ENCODE measurements around the gene ZNF746.

The ZNF746 gene

GRCh38 chr7:149509774-149510173 is 12.2 kb upstream of the ZNF746 start:
- TF ChIP-seq, protein P1, sequence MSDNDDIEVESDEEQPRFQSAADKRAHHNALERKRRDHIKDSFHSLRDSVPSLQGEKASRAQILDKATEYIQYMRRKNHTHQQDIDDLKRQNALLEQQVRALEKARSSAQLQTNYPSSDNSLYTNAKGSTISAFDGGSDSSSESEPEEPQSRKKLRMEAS (IDR thresholded peaks at IDR 0.05): no peak
- TF ChIP-seq RAD21 (IDR thresholded peaks at IDR 0.05; ENCODE audit: low read depth) (no peak), CREB1 (IDR thresholded peaks at IDR 0.05; ENCODE audit: low read depth) (no peak), TAF1 (IDR thresholded peaks at IDR 0.05; ENCODE audit: low read depth) (no peak), EGR1 (IDR thresholded peaks at IDR 0.05) (no peak), YY1 (IDR thresholded peaks at IDR 0.05; ENCODE audit: low read depth) (no peak), EP300 (IDR thresholded peaks at IDR 0.05; ENCODE audit: borderline replicate concordance) (no peak), FOXM1 (IDR thresholded peaks at IDR 0.05; ENCODE audit: borderline replicate concordance, low read depth) (no peak), NFIC (IDR thresholded peaks at IDR 0.05) (no peak), CEBPB (IDR thresholded peaks at IDR 0.05) (no peak), TCF12 (IDR thresholded peaks at IDR 0.05; ENCODE audit: low read depth) (no peak), ZBTB7A (IDR thresholded peaks at IDR 0.05; ENCODE audit: low read depth) (no peak), USF1 (IDR thresholded peaks at IDR 0.05) (no peak), TEAD4 (IDR thresholded peaks at IDR 0.05) (no peak)
- TF ChIP-seq, protein P2, sequence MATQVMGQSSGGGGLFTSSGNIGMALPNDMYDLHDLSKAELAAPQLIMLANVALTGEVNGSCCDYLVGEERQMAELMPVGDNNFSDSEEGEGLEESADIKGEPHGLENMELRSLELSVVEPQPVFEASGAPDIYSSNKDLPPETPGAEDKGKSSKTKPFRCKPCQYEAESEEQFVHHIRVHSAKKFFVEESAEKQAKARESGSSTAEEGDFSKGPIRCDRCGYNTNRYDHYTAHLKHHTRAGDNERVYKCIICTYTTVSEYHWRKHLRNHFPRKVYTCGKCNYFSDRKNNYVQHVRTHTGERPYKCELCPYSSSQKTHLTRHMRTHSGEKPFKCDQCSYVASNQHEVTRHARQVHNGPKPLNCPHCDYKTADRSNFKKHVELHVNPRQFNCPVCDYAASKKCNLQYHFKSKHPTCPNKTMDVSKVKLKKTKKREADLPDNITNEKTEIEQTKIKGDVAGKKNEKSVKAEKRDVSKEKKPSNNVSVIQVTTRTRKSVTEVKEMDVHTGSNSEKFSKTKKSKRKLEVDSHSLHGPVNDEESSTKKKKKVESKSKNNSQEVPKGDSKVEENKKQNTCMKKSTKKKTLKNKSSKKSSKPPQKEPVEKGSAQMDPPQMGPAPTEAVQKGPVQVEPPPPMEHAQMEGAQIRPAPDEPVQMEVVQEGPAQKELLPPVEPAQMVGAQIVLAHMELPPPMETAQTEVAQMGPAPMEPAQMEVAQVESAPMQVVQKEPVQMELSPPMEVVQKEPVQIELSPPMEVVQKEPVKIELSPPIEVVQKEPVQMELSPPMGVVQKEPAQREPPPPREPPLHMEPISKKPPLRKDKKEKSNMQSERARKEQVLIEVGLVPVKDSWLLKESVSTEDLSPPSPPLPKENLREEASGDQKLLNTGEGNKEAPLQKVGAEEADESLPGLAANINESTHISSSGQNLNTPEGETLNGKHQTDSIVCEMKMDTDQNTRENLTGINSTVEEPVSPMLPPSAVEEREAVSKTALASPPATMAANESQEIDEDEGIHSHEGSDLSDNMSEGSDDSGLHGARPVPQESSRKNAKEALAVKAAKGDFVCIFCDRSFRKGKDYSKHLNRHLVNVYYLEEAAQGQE (IDR thresholded peaks at IDR 0.05; ENCODE audit: low read depth): no peak

GRCh38 chr7:149505551-149505950 is 7.9 kb upstream of the ZNF746 start:
- TF ChIP-seq EP300 (IDR thresholded peaks at IDR 0.05; ENCODE audit: borderline replicate concordance) (no peak), FOXM1 (IDR thresholded peaks at IDR 0.05; ENCODE audit: borderline replicate concordance, low read depth) (no peak), TCF12 (IDR thresholded peaks at IDR 0.05; ENCODE audit: low read depth) (no peak), CEBPB (IDR thresholded peaks at IDR 0.05) (no peak), NFIC (IDR thresholded peaks at IDR 0.05) (no peak)

DNA sequence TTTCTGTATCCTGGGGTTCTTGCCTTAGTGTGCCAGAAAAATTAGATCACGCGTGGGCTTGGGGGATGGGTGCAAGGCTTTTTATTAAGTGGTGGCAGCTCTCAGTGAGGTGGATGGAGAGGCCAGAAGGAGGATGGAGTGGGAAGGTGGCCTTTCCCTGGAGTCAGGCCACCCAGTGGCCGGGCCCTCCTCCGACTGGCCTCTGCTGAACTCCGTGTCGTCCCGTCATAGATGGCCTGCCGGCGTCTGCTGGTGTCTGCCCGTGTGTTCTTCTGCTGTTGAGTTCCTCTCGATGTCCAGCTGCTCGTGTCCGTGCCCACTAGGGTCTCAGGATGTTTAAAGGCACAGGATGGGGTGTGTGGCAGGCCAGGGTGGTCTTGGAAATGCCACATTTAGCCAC is 4.0 kb upstream of the ZNF746 start:
- TF ChIP-seq USF1 (IDR thresholded peaks at IDR 0.05) (no peak), RAD21 (IDR thresholded peaks at IDR 0.05; ENCODE audit: low read depth) (no peak), TAF1 (IDR thresholded peaks at IDR 0.05; ENCODE audit: low read depth) (no peak)

GRCh38 chr7:149500910-149501309 is 3.3 kb upstream of the ZNF746 start:
- TF ChIP-seq TEAD4 (IDR thresholded peaks at IDR 0.05): no peak
- TF ChIP-seq, protein P2 (IDR thresholded peaks at IDR 0.05; ENCODE audit: low read depth): no peak
- no peak for TF ChIP-seq ZBTB7A (IDR thresholded peaks at IDR 0.05; ENCODE audit: low read depth)
- no peak for TF ChIP-seq EP300 (IDR thresholded peaks at IDR 0.05; ENCODE audit: borderline replicate concordance)
- no peak for TF ChIP-seq NFIC (IDR thresholded peaks at IDR 0.05)
- no peak for TF ChIP-seq YY1 (IDR thresholded peaks at IDR 0.05; ENCODE audit: low read depth)
- no peak for TF ChIP-seq CEBPB (IDR thresholded peaks at IDR 0.05)
- TF ChIP-seq, protein P1 (IDR thresholded peaks at IDR 0.05): no peak
- no peak for TF ChIP-seq EGR1 (IDR thresholded peaks at IDR 0.05)
- no peak for TF ChIP-seq TAF1 (IDR thresholded peaks at IDR 0.05; ENCODE audit: low read depth)
- no peak for TF ChIP-seq USF1 (IDR thresholded peaks at IDR 0.05)

- TF ChIP-seq RAD21 (IDR thresholded peaks at IDR 0.05; ENCODE audit: low read depth) (no peak), ZBTB7A (IDR thresholded peaks at IDR 0.05; ENCODE audit: low read depth) (no peak), CREB1 (IDR thresholded peaks at IDR 0.05; ENCODE audit: low read depth) (no peak), EGR1 (IDR thresholded peaks at IDR 0.05) (no peak)
Measured at GRCh38 chr7:149500201-149500600, 2.6 kb upstream of the ZNF746 start.

DNA sequence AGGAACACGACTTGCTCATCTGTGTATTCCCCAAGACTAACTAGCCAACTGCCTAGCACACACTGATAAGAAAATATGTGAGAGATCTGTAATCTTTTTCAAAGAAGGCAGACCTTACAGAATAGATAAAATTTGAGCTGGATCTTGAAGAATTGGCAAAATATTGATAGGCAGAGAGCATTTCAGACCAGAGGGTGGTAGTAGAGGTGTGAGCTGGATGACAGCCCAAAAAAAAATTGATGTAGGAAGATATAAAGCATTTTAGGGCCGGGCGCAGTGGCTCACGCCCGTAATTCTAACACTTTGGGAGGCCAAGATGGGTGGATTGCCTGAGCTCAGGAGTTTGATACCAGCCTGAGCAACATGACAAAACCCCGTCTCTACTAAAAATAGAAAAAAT is 1.2 kb upstream of the ZNF746 start:
- no peak for TF ChIP-seq EGR1 (IDR thresholded peaks at IDR 0.05)
- no peak for TF ChIP-seq YY1 (IDR thresholded peaks at IDR 0.05; ENCODE audit: low read depth)
- TF ChIP-seq, protein P2 (IDR thresholded peaks at IDR 0.05; ENCODE audit: low read depth): no peak
- TF ChIP-seq CREB1 (IDR thresholded peaks at IDR 0.05; ENCODE audit: low read depth): no peak
- no peak for TF ChIP-seq RAD21 (IDR thresholded peaks at IDR 0.05; ENCODE audit: low read depth)
- TF ChIP-seq ZBTB7A (IDR thresholded peaks at IDR 0.05; ENCODE audit: low read depth): no peak
- TF ChIP-seq TCF12 (IDR thresholded peaks at IDR 0.05; ENCODE audit: low read depth): no peak
- no peak for TF ChIP-seq NFIC (IDR thresholded peaks at IDR 0.05)
- TF ChIP-seq FOXM1 (IDR thresholded peaks at IDR 0.05; ENCODE audit: borderline replicate concordance, low read depth): no peak
- no peak for TF ChIP-seq USF1 (IDR thresholded peaks at IDR 0.05)
- TF ChIP-seq TEAD4 (IDR thresholded peaks at IDR 0.05): no peak
- TF ChIP-seq TAF1 (IDR thresholded peaks at IDR 0.05; ENCODE audit: low read depth): no peak
- no peak for TF ChIP-seq EP300 (IDR thresholded peaks at IDR 0.05; ENCODE audit: borderline replicate concordance)
